T1000 (cell line): ENCODE data around the gene SDS.

ENCODE experiments used
- DNase-seq: peaks from one replicate; lab custom pipeline; 2025; ENCODE audit warnings: mixed read lengths; lab: John Stamatoyannopoulos, UW

The SDS gene

DNA sequence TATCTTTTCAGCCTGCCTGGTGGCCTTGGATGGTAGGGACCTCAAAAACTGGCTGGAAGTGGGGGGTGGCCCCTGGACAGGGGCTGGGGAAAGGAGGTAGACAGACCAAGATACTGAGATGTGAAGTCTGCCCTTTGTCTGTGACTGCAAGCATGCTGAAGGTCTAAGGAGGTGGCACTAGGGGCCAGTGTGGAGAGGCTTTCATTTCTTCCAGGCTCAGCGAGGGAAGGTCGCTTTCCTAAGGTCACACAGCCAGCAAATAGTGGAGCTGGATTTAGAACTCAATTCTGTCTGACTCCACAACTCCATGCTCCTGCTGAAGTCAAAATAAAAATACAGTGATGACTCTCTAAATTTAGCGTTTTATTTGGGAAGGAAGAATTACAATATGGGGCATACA, 56.6 kb downstream of the SDS start:
- no peak for DNase-seq

DNA sequence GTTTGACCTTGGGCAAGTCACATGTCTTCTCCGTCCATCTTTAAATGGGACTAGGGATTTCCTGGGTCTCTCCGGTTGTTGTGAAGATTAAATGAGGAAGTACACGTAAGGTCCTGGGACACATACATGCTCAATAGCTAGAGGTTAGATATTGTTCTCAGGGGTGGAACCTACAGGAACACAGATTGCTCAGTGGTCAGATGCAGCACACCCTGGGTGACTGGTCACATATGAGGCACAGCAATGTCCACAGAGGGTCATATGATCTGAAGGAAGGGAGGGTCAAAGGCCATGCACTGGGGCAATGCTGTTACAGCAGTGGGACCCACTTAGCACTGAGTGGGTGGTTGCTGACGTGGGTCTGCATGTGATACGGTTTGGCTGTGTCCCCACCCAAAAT, 57.3 kb downstream of the SDS start:
- DNase-seq: no peak

DNA sequence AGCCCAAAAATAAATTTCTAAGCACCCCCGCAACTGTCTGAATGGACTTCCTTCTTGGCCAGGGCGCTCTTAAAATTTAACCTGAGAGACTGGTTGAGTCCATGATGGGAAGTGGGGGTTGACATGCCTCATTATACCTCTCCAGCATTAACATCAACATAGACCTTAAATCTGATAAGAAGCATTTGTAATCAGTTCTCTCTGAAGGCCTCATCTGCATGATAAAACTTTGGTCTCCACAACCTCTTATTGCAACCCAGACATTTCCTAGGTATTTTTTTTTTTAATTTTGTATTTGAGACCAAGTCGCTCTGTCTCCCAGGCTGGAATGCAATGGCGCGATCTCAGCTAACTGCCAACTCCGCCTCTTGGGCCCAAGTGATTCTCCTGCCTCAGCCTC, 58.4 kb downstream of the SDS start:
- no peak for DNase-seq
